ENCODE results near the gene ELANE.

- TF ChIP-seq CTCF (IDR thresholded peaks at IDR 0.05) (no peak), POLR2A (IDR thresholded peaks at IDR 0.05) (no peak)
These were observed 1.7 kb upstream of the ELANE start for GRCh38 chr19:850221-850978.
